Kidney (tissue), 14 donors: ENCODE measurements around the gene VDR. TPM values are rescaled to one million over a fixed set of nuclear protein-coding genes. Genes with fewer than 3 reads are reported as not detected.

Source experiments
- DNase-seq, 5 donors: peaks; one replicate each; pipeline ENCODE4 v3.0.0-alpha.2; 2013 to 2020
- FAIRE-seq: peaks from 2 replicates; lab custom pipeline; 2012; peaks lifted over from hg19 to GRCh38; lab: Jason Lieb, UNC
- H3K27ac ChIP-seq, 2 donors: one replicate each; pipeline ENCODE4 v1.7.0; 2013; ENCODE audit warnings: low read depth in 2 of 2, low read length in 2 of 2, inconsistent platforms in 1 of 2
- H3K27me3 ChIP-seq: one replicate; pipeline ENCODE4 v1.7.1; 2013; ENCODE audit warnings: low read length, inconsistent platforms; ENCODE audit not compliant: control insufficient read depth, insufficient read depth
- H3K36me3 ChIP-seq, 3 donors: one replicate each; pipeline versions ENCODE4 v1.7.0 to v1.7.1; 2013; ENCODE audit warnings: low read length in 3 of 3, control low read depth in 1 of 3, inconsistent platforms in 1 of 3; ENCODE audit not compliant: insufficient read depth in 3 of 3, control insufficient read depth in 2 of 3
- H3K4me1 ChIP-seq, 3 donors: one replicate each; pipeline versions ENCODE4 v1.7.0 to v1.7.1; 2013; ENCODE audit warnings: low read length in 3 of 3, inconsistent platforms in 1 of 3, low read depth in 1 of 3; ENCODE audit not compliant: control insufficient read depth in 2 of 3, insufficient read depth in 2 of 3
- H3K4me3 ChIP-seq, 3 donors: one replicate each; pipeline versions ENCODE4 v1.7.0 to v1.8.1; 2013; ENCODE audit warnings: low read length in 3 of 3, control low read depth in 1 of 3, inconsistent platforms in 1 of 3
- H3K9ac ChIP-seq, 3 donors: one replicate each; pipeline versions ENCODE4 v1.7.0 to v1.7.1; 2013; ENCODE audit warnings: low read length in 3 of 3, control low read depth in 1 of 3, inconsistent platforms in 1 of 3
- H3K9me3 ChIP-seq, 3 donors: one replicate each; pipeline versions ENCODE4 v1.7.0 to v1.7.1; 2013; ENCODE audit warnings: low read length in 3 of 3, control low read depth in 1 of 3, inconsistent platforms in 1 of 3; ENCODE audit not compliant: control insufficient read depth in 2 of 3, insufficient read depth in 1 of 3
- CTCF ChIP-seq: IDR thresholded peaks from 3 replicates; pipeline ENCODE4 v1.5.1; 2012; ENCODE audit warnings: mild to moderate bottlenecking, moderate library complexity, borderline replicate concordance; ENCODE audit not compliant: insufficient read depth; ENCODE audit errors: extremely low read depth
- intact Hi-C: fragments of 100-400 bp; cut with DNase I; formaldehyde crosslinking; loops from one replicate; pipeline ENCODE4 v1.11.1; 2022
- polyA plus RNA-seq: library from polyadenylated mRNA; stranded (reverse); fragments of 350-450 nt; fragmentation: Illumina TruSeq; extraction: RNeasy Lipid Tissue Mini Kit (QIAGEN cat#74804); gene quantifications from one replicate; pipeline ENCODE4 v1.2.3, GENCODE V29; 2014; ENCODE audit warnings: low read depth, low replicate concordance; ENCODE audit not compliant: insufficient read depth
- total RNA-seq: library from RNA; stranded (reverse); fragmentation: NEBNext Ultra II Directional; extraction: Animal tissue kit (Norgen Biotek cat#: 25700); gene quantifications from one replicate; pipeline ENCODE4 v1.2.1, GENCODE V29; 2021
- donor health status: control.
- donor health status: control.
- donor health status: control.
- donor health status: control.
- donor health status: control.
- donor health status: DM: yes; HTN: yes; CAD: no.
- donor health status: Normal renal cell carcinoma (clear cell type).

Gene VDR
- total and polyA plus RNA-seq, 2 donors from 2014 or later, result 14.8 to 19.1 TPM

GRCh38 chr12:47938093-47938492 is 33.3 kb upstream of the VDR start:
- H3K4me1 ChIP-seq, result peaks cover 0 to 23% (median 17%) of the 10 kb centered on the region in 3 donors
- no peak for TF ChIP-seq CTCF
- no peaks in the 10 kb centered on the region for H3K36me3 ChIP-seq
- no peak overlapping the region for H3K9ac ChIP-seq
- H3K4me3 ChIP-seq, result no peak overlapping the region
- DNase-seq (no peak), FAIRE-seq (no peak)
- no peaks in the 10 kb centered on the region for H3K27me3 ChIP-seq
- no peak overlapping the region for H3K27ac ChIP-seq
- no peaks in the 10 kb centered on the region for H3K9me3 ChIP-seq
- intact Hi-C loops, result no loop called here

- H3K4me3 ChIP-seq, result no peak overlapping the region
- FAIRE-seq (no peak), DNase-seq (peak in 3 of 5 donors; percentile 25 to 84 (median 75))
- H3K9me3 ChIP-seq, result no peaks in the 10 kb centered on the region
- H3K9ac ChIP-seq, result no peak overlapping the region
- peaks cover 0 to 9% (median 5%) of the 10 kb centered on the region in 3 donors for H3K4me1 ChIP-seq
- H3K27ac ChIP-seq, result no peak overlapping the region
- TF ChIP-seq CTCF, result no peak
- intact Hi-C loops, result no loop called here
- no peaks in the 10 kb centered on the region for H3K27me3 ChIP-seq
- H3K36me3 ChIP-seq, result no peaks in the 10 kb centered on the region
Measured at GRCh38 chr12:47935184-47935583, 30.4 kb upstream of the VDR start.

GRCh38 chr12:47931187-47931586 is 26.4 kb upstream of the VDR start:
- no peak for FAIRE-seq
- no peak overlapping the region for H3K9ac ChIP-seq
- H3K9me3 ChIP-seq, result no peaks in the 10 kb centered on the region
- no peak overlapping the region for H3K4me3 ChIP-seq
- no peak for DNase-seq
- H3K27me3 ChIP-seq, result no peaks in the 10 kb centered on the region
- H3K36me3 ChIP-seq, result no peaks in the 10 kb centered on the region
- no peak for TF ChIP-seq CTCF
- H3K27ac ChIP-seq, result no peak overlapping the region
- H3K4me1 ChIP-seq, result peaks cover 0 to 9% (median 5%) of the 10 kb centered on the region in 3 donors
- intact Hi-C loops, result no loop called here

- no peak for FAIRE-seq
Measured at GRCh38 chr12:47930634-47931033, 25.8 kb upstream of the VDR start.

More at GRCh38 chr12:47930634-47931033, 25.8 kb upstream of the VDR start:
- intact Hi-C loops, result no loop called here
- H3K27ac ChIP-seq, result no peak overlapping the region
- no peak overlapping the region for H3K4me3 ChIP-seq
- peaks cover 0 to 5% (median 3%) of the 10 kb centered on the region in 3 donors for H3K4me1 ChIP-seq
- DNase-seq, result no peak
- H3K9me3 ChIP-seq, result no peaks in the 10 kb centered on the region
- no peak for TF ChIP-seq CTCF
- no peaks in the 10 kb centered on the region for H3K36me3 ChIP-seq
- no peak overlapping the region for H3K9ac ChIP-seq
- no peaks in the 10 kb centered on the region for H3K27me3 ChIP-seq
